Breast epithelium (tissue), 3 donors: ENCODE data around the gene KBTBD13.

Source experiments
- CTCF ChIP-seq, 3 donors: fragments of 450-650 bp; IDR thresholded peaks; one replicate each; pipeline ENCODE4 v1.5.1; 2016 to 2017; ENCODE audit warnings: antibody characterized with exemption in 3 of 3, mild to moderate bottlenecking in 3 of 3, moderate library complexity in 3 of 3
- POLR2A ChIP-seq: fragments of 450-650 bp; IDR thresholded peaks from one replicate; pipeline ENCODE4 v1.6.1; 2016; ENCODE audit warnings: antibody characterized with exemption, mild to moderate bottlenecking, moderate library complexity
- POLR2AphosphoS5 ChIP-seq, 3 donors: sonication (generic); formaldehyde crosslinking; IDR thresholded peaks; one replicate each; pipeline ENCODE4 v1.6.1; 2017; ENCODE audit warnings: antibody characterized with exemption in 3 of 3

GRCh38 chr15:65089206-65089824 lies 12.8 kb downstream of the KBTBD13 start:
- TF ChIP-seq CTCF (IDR thresholded peaks at IDR 0.05) (no peak), POLR2A (no peak), POLR2AphosphoS5 (IDR thresholded peaks at IDR 0.05) (no peak)
